GM18909 (cell line): ENCODE measurements around the gene CYP46A1.

Experiments used
- ATAC-seq: cut with Tn5 transposase; IDR thresholded peaks from one replicate; pipeline ENCODE4 v1.9.1; 2021; ENCODE audit warnings: mild to moderate bottlenecking; ENCODE audit not compliant: unreplicated experiment, poor library complexity

Gene CYP46A1

DNA sequence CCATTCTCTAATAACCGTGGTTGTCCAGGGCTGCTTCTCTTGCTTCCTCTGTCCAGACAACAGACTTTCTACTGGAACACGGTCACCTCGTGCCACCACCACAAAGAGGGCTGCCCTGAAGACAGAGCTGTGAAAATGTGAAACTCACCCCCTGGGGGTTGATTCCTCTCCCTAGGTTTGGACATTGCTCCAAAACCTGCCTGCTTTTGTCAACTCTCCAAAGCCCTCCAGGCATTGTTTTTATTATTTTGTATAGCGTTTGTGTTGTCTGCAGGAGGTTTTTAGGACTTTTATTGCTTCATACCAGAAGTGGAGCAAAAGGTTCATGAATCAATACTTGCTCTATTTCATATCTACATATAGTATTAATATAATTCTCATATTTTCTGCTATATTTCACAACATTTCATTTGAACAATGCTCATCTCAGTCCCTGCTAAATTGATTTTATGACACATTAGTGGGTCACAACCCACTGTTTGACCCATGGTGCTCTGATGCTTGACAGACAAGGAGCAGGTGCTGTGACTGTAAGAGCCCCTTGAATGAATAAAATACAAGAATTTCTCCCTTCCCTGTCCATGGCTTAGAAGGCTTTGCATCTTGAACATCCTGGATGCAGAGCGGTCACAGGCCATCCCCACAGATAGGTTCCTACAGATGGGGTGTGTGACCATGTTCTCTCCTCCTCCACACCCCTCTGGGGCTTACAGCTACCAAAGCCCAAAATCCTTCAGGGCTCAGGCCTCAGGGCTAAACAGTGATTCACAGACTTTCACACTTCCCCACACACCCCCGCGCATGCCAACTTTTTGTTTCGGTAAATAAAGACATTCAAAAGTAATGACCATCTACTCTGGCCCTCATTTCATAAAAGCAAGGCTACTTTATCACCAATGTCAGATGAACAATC, 88.5 kb downstream of the CYP46A1 start:
- ATAC-seq, result no peak

DNA sequence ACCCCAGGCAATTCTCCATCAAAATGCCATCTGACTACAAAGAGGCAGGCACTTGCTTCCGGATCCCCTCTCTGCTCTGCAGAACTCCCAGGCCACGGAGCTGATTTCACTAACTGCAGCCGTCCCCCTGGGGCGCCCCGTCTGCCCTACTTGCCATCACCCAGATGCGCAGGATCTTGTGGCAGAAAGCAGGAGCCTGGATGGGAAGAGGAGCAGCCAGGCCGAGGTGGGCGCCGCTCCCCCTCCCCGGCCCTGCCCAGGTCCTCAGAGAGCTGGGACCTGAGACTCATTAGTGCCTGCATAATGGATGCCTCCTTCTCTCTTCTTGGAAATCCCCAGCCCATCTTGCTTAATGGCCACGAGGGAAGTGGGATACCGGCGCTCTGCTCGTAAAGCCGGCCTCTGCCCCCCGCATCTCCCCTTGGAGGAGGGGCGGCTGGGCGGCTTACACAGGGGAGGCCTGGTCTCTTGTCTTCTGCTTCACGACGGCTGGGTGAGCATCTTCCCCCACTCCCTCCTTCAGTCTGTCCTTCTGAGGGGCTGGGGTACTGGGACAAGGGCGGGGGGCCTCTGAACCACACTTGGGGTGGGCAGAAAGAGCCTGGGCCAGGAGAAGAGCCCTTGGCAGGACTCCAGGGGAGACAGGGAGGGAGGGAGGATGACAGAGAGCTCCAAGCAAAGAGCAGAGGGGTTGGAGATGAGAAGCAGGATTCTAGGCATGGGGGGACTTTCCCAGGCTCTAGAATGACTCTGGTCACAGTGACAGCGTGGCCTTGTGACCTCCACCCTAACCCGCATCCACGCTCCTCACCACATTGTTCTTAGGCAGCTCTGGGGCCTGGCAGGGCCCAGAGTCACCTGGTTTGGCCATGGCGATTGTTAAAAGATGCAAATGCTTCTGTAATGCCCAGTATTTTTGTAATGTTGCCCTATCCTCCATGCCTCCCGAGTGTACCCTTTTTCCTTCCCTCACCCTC, 89.7 kb downstream of the CYP46A1 start:
- ATAC-seq, result no peak

DNA sequence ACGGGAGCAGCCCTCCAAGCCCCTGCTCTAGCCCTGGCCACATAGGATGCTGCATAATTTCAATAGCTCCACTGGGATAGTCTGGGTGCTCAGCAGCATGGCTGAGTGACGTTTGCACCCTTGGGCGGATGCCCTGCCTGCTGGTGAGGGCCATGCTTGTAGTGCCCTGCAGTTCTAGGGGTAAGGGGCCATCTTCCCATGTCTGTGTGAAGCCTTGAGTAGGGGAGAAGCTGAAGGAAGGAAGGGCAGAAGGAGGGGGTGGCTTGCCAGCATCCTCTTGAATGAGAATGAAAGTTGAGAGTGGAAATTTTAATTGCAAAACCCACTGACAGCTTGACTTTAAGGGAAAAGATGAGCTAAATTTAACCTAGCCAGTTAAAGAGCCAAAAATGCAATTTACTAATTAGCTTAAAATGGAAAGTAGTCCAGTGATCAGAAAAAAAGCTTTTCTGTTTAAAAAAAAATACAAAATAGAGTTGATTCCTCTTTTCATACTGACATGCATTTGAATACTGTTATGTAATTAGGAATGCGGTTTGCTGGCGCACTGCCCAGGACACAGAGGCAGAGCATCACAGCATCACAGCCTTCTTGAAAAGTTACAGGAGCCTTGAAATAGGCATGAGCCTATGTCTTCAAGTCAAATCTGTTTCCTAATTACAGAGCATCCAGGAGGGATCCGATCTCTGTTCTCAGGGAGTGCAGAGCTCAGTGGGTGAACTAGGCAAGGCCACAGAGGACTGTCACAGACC, 90.6 kb downstream of the CYP46A1 start:
- ATAC-seq, result no peak

DNA sequence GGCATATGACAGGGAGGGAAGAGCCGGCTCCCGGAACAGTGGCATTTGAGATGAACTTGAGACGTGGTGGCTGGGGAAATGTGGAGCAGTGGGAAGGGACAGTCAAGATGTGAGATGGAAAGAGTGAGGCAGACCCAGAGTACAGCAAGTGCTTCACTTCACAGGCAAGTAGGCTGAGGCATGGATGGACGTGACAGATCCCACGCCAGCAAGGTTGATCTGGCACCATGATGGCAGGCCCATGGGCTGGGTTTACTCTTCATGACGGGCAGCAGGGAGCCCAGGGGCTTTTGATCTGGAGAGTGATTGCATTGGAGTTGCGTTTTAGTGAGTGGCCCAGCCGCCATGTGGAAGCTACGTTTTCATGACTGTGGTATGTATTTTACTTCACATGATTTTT, 91.3 kb downstream of the CYP46A1 start:
- no peak for ATAC-seq
